ENCODE measurements around the gene PRSS48. TPM values are rescaled to one million over a fixed set of nuclear protein-coding genes. Genes with fewer than 3 reads are reported as not detected.

Gene PRSS48, protein sequence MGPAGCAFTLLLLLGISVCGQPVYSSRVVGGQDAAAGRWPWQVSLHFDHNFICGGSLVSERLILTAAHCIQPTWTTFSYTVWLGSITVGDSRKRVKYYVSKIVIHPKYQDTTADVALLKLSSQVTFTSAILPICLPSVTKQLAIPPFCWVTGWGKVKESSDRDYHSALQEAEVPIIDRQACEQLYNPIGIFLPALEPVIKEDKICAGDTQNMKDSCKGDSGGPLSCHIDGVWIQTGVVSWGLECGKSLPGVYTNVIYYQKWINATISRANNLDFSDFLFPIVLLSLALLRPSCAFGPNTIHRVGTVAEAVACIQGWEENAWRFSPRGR
- not detected in 2 replicates for total RNA-seq

DNA sequence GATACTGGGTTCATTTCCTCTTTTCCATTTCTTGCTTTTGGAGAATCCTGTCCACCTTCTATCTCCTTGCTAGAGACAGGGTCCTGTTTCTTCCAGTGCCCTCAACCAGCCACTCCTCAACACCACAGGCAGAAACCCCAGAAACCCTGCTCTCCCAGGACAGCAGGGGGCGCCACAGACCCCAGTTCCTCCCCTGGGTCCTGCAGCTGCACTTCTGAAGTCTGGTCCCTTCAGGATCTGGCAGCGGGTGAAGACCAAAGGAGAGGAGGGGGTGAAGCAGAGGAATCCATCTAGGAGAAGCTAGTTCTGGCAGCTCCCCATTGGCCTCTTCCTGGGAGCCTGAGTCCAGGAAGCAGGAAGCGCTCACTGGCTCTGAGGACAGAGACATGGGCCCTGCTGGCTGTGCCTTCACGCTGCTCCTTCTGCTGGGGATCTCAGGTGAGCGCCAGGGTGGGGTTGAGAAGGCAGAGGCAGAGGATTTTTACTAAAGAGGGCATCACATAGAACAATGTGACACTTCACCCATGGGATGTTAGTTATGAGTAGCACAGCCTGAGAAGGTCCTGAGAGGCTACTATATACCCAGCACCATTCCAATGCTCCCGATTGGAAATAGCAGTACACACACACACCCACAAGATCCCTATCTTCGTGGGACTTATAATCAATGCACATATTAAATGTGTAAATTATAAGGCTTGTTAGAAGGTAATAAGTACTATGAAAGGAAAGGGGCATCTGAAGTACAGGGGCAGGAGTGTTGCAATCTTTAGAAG lies at the start of gene PRSS48:
Gene PRSS48, plus strand, starts transcription at position 375 of the 776 bp plus-strand sequence. Its CDS starts 12 bp downstream, at position 387.
- no peaks in the 10 kb centered on the region for H3K36me3 ChIP-seq (ENCODE audit: control insufficient read depth, insufficient read depth, low read length)
- no peak for FAIRE-seq
- TF ChIP-seq, protein P1, sequence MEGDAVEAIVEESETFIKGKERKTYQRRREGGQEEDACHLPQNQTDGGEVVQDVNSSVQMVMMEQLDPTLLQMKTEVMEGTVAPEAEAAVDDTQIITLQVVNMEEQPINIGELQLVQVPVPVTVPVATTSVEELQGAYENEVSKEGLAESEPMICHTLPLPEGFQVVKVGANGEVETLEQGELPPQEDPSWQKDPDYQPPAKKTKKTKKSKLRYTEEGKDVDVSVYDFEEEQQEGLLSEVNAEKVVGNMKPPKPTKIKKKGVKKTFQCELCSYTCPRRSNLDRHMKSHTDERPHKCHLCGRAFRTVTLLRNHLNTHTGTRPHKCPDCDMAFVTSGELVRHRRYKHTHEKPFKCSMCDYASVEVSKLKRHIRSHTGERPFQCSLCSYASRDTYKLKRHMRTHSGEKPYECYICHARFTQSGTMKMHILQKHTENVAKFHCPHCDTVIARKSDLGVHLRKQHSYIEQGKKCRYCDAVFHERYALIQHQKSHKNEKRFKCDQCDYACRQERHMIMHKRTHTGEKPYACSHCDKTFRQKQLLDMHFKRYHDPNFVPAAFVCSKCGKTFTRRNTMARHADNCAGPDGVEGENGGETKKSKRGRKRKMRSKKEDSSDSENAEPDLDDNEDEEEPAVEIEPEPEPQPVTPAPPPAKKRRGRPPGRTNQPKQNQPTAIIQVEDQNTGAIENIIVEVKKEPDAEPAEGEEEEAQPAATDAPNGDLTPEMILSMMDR (IDR thresholded peaks at IDR 0.05; ENCODE audit: insufficient read depth, low read length, severe bottlenecking): peak; percentile 88
- H3K27me3 ChIP-seq (ENCODE audit: control insufficient read depth, insufficient read depth, low read length): no peaks in the 10 kb centered on the region
- peak; percentile 39 for DNase-seq (ENCODE audit: low read depth)
- H3K4me3 ChIP-seq (ENCODE audit: low read depth, low read length): no peak within 1 kb of the TSS

DNA sequence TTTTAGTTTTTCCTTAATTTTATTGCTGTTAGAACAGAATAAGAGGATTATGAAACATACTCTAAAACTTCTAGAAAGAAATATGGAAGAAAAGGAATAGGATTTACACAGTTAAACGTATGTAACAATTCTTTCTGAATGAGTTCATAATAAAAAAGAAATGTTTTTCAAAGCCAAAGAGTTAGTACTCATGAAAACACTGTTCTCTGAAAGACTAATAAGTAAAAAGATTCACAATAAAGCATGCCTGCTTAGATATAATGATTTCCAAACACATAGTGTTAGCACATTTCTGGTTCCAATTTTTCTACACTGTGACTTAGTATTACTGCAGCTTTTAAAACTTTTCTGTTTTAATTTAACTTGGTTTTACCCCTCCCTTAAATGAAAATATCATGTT lies 49.8 kb upstream of the PRSS48 start:
- FAIRE-seq: no peak
- TF ChIP-seq, protein P1 (IDR thresholded peaks at IDR 0.05; ENCODE audit: insufficient read depth, low read length, severe bottlenecking): no peak
- H3K27me3 ChIP-seq (ENCODE audit: control insufficient read depth, insufficient read depth, low read length): no peaks in the 10 kb centered on the region
- peak; percentile 5 for DNase-seq (ENCODE audit: low read depth)
- H3K36me3 ChIP-seq (ENCODE audit: control insufficient read depth, insufficient read depth, low read length): no peaks in the 10 kb centered on the region
- no peak overlapping the region for H3K4me3 ChIP-seq (ENCODE audit: low read depth, low read length)

- DNase-seq (ENCODE audit: low read depth): peak; percentile 99
- no peaks in the 10 kb centered on the region for H3K36me3 ChIP-seq (ENCODE audit: control insufficient read depth, insufficient read depth, low read length)
- FAIRE-seq: no peak
- H3K4me3 ChIP-seq (ENCODE audit: low read depth, low read length): peak overlapping the region; percentile 21
- TF ChIP-seq, protein P1 (IDR thresholded peaks at IDR 0.05; ENCODE audit: insufficient read depth, low read length, severe bottlenecking): no peak
- H3K27me3 ChIP-seq (ENCODE audit: control insufficient read depth, insufficient read depth, low read length): no peaks in the 10 kb centered on the region
Observed at GRCh38 chr4:151227731-151228130, 49.2 kb upstream of the PRSS48 start.

GRCh38 chr4:151228189-151229119 lies 48.5 kb upstream of the PRSS48 start:
- H3K36me3 ChIP-seq (ENCODE audit: control insufficient read depth, insufficient read depth, low read length): no peaks in the 10 kb centered on the region
- H3K4me3 ChIP-seq (ENCODE audit: low read depth, low read length): no peak overlapping the region
- FAIRE-seq: no peak
- no peaks in the 10 kb centered on the region for H3K27me3 ChIP-seq (ENCODE audit: control insufficient read depth, insufficient read depth, low read length)
- peak; percentile 43 for DNase-seq (ENCODE audit: low read depth)
- TF ChIP-seq, protein P1 (IDR thresholded peaks at IDR 0.05; ENCODE audit: insufficient read depth, low read length, severe bottlenecking): no peak

DNA sequence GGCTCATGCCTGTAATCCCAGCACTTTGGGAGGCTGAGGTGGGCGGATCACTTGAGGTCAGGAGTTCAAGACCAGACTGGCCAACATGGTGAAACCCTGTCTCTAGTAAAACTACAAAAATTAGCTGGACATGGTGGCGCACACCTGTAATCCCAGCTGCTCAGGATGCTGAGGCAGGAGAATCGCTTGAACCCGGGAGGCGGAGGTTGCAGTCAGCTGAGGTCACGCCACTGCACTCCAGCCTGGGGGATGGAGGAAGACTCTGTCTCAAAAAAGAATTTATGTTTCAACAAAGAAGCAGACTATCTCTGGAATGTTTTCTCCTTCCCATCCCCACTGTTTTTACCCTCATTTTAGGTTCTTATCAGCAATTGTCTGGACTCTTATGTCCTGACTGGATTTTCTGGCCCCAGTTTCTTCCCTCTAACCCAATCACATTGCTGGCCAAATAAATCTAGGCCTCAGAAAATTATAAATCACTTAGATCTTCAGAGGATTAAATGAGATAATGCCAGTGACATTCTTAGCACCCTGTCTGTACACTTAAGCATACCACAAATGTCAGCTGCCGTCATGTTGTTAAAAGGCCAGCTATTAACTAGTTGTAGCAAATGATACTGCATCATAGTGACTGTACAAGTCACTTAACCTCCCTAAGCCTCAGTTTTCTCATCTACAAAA lies 44.9 kb upstream of the PRSS48 start:
- TF ChIP-seq, protein P1 (IDR thresholded peaks at IDR 0.05; ENCODE audit: insufficient read depth, low read length, severe bottlenecking): no peak
- FAIRE-seq (no peak), DNase-seq (ENCODE audit: low read depth) (no peak)
- no peak overlapping the region for H3K4me3 ChIP-seq (ENCODE audit: low read depth, low read length)
- no peaks in the 10 kb centered on the region for H3K27me3 ChIP-seq (ENCODE audit: control insufficient read depth, insufficient read depth, low read length)
- H3K36me3 ChIP-seq (ENCODE audit: control insufficient read depth, insufficient read depth, low read length): no peaks in the 10 kb centered on the region
